ENCODE data around the gene FKBP11. TPM values are rescaled to one million over a fixed set of nuclear protein-coding genes. Genes with fewer than 3 reads are reported as not detected.

FKBP11 gene
- total RNA-seq, 6 experiments from 2014 or later, result 59.2 to 117 (median 70.8) TPM

GRCh38 chr12:48954061-48954460, 28.8 kb upstream of the FKBP11 start:
- Mint-ChIP-seq H3K4me1 (ENCODE audit: low read depth) (peaks cover 41% of the 10 kb centered on the region), H3K4me3 (no peak overlapping the region), H3K36me3 (ENCODE audit: low read depth) (peaks cover 26% of the 10 kb centered on the region), H3K27ac (no peak overlapping the region), H3K9me3 (no peaks in the 10 kb centered on the region), H3K27me3 (ENCODE audit: insufficient read depth) (peaks cover 3% of the 10 kb centered on the region; the same call in 1 of the 2 replicates)
- TF ChIP-seq, protein P1, sequence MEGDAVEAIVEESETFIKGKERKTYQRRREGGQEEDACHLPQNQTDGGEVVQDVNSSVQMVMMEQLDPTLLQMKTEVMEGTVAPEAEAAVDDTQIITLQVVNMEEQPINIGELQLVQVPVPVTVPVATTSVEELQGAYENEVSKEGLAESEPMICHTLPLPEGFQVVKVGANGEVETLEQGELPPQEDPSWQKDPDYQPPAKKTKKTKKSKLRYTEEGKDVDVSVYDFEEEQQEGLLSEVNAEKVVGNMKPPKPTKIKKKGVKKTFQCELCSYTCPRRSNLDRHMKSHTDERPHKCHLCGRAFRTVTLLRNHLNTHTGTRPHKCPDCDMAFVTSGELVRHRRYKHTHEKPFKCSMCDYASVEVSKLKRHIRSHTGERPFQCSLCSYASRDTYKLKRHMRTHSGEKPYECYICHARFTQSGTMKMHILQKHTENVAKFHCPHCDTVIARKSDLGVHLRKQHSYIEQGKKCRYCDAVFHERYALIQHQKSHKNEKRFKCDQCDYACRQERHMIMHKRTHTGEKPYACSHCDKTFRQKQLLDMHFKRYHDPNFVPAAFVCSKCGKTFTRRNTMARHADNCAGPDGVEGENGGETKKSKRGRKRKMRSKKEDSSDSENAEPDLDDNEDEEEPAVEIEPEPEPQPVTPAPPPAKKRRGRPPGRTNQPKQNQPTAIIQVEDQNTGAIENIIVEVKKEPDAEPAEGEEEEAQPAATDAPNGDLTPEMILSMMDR (IDR thresholded peaks at IDR 0.05), result no peak
- no peak for DNase-seq

DNA sequence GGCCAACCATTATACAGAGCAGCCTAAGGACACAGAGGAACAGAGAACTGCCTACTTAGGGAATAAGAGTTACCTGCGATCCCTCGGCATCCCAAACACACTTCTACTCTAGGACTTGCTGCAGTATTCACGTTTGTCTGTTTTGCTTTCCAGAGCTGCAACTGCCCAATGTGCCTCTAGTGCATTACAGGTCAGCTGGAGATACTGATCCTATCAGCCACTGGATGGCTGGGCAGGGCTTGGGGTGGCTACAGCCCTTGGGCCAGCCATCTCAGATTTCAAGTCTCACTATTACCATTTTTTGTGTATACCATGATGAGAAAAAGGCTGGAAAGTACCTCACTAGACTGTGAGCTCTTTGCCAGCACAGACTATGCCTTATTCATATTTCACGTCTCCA, 27.4 kb upstream of the FKBP11 start:
- H3K4me3 Mint-ChIP-seq, result no peak overlapping the region
- peaks cover 3% of the 10 kb centered on the region; the same call in 1 of the 2 replicates for H3K27me3 Mint-ChIP-seq (ENCODE audit: insufficient read depth)
- TF ChIP-seq, protein P1 (IDR thresholded peaks at IDR 0.05), result no peak
- peaks cover 26% of the 10 kb centered on the region for H3K36me3 Mint-ChIP-seq (ENCODE audit: low read depth)
- H3K9me3 Mint-ChIP-seq, result no peaks in the 10 kb centered on the region
- H3K4me1 Mint-ChIP-seq (ENCODE audit: low read depth), result peaks cover 32% of the 10 kb centered on the region
- no peak overlapping the region for H3K27ac Mint-ChIP-seq
- no peak for DNase-seq

- Mint-ChIP-seq H3K36me3 (ENCODE audit: low read depth) (peaks cover 5% of the 10 kb centered on the region), H3K4me3 (no peak overlapping the region), H3K9me3 (no peaks in the 10 kb centered on the region), H3K27me3 (ENCODE audit: insufficient read depth) (no peaks in the 10 kb centered on the region; the same call in 1 of the 2 replicates), H3K27ac (no peak overlapping the region; the same call in 1 of the 2 replicates), H3K4me1 (ENCODE audit: low read depth) (peaks cover 16% of the 10 kb centered on the region)
- DNase-seq, result no peak
- TF ChIP-seq, protein P1 (IDR thresholded peaks at IDR 0.05), result no peak
Observed at GRCh38 chr12:48947727-48948126, 22.4 kb upstream of the FKBP11 start.

- Mint-ChIP-seq H3K36me3 (ENCODE audit: low read depth) (peaks cover 5% of the 10 kb centered on the region), H3K9me3 (no peaks in the 10 kb centered on the region), H3K4me3 (no peak overlapping the region), H3K27ac (no peak overlapping the region), H3K4me1 (ENCODE audit: low read depth) (peaks cover 16% of the 10 kb centered on the region), H3K27me3 (ENCODE audit: insufficient read depth) (no peaks in the 10 kb centered on the region; the same call in 1 of the 2 replicates)
- no peak for DNase-seq
- TF ChIP-seq, protein P1 (IDR thresholded peaks at IDR 0.05), result no peak
Observed at GRCh38 chr12:48946943-48947342, 21.7 kb upstream of the FKBP11 start.

- Mint-ChIP-seq H3K9me3 (no peaks in the 10 kb centered on the region), H3K36me3 (ENCODE audit: low read depth) (peaks cover 5% of the 10 kb centered on the region), H3K4me1 (ENCODE audit: low read depth) (peaks cover 16% of the 10 kb centered on the region), H3K4me3 (no peak overlapping the region), H3K27me3 (ENCODE audit: insufficient read depth) (no peaks in the 10 kb centered on the region; the same call in 1 of the 2 replicates), H3K27ac (peak overlapping the region; percentile 18; the same call in 1 of the 2 replicates)
- TF ChIP-seq, protein P1 (IDR thresholded peaks at IDR 0.05), result no peak
- DNase-seq, result no peak
Observed at GRCh38 chr12:48946205-48946604, 20.9 kb upstream of the FKBP11 start.

Measured in HFFc6 (cell line).